Measurements from ENCODE around the gene CHRNB1.
A peak's percentile ranks its signal among the peaks of the same experiment; 100 is the strongest.
"Not testable (repeated sequence)": the region's sequence is repeated elsewhere in the genome, so short reads cannot be mapped to it uniquely, and the experiment has no call there.

Gene CHRNB1

DNA sequence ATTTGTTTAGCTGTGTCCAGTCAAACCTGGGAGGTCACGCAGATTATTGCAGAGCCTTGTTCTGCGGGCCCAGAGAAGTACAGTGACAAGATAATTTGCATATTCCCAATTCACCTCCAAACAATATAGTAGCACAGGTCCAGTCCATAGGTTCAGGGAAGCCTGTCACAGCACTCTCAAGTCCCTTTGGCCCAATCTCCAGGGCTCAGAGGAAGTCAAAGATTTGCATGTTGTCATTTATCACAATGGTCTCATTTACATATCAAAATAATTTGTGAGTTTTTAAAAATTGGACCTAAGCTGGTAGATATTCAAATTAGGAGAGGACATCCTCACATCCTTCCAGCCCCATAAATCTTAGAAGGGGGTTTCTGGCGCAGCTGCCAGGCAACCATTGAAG is 22.6 kb downstream of the CHRNB1 start:
- DNase-seq (ENCODE audit: low read depth) = no peak

DNA sequence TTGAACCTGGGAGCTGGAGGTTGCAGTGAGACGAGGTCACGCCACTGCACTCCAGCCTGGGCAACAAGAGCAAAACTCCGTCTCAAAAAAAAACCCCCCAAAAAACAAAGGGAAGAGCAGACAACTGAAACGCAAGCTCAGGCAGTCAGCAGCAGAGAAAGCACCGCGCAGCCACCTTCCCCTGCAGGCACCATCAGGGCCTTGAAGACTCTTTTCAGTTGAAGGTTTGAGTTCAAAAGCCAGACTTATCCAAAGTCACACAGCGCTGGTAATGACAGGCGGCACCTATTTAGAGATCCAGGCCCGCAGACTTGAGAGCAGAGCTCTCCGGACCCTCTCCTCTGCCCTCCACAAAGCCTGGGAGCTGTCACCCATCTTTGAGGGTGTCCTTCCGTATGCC is 23.4 kb downstream of the CHRNB1 start:
- no peak for DNase-seq (ENCODE audit: low read depth)

DNA sequence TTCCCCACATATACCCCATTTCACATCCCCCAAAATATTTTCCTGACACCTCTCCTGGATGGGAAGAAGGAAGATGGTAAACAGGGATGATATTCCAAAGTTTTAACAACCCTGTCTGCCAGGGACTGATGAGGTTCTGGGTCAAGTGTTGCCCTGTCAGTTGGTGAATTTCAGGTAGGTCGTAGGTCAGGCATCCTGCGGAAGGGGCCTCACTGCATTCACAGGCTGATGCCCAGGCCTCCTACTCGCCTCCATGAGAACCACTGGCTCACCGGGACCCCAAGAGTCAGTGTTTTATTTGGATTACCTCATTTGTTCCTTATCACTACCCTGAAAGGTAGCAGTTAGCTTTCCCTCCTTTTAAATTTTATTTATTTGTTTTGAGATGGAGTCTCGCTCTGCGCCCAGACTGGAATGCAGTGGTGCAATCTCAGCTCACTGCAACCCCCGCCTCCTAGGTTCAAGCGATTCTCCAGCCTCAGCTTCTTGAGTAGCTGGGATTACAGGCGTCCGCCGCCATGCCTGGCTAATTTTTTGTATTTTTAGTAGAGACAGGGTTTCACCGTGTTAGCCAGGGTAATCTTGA is 24.0 kb downstream of the CHRNB1 start:
- DNase-seq (ENCODE audit: low read depth) = no peak

DNA sequence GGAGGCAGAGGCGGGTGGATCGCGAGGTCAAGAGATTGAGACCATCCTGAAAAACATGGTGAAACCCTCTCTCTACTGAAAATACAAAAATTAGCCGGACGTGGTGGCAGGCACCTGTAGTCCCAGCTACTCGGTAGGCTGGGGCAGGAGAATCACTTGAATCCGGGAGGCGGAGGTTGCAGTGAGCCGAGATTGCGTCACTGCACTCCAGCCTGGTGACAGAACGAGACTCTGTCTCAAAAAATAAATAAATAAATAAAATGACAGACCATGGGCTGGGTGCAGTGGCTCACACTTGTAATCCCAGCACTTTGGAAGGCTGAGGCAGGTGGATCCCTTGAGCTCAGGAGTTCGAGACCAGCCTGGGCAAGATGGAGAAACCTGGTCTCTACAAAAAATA is 25.0 kb downstream of the CHRNB1 start:
- DNase-seq (ENCODE audit: low read depth) = not testable (repeated sequence)

DNA sequence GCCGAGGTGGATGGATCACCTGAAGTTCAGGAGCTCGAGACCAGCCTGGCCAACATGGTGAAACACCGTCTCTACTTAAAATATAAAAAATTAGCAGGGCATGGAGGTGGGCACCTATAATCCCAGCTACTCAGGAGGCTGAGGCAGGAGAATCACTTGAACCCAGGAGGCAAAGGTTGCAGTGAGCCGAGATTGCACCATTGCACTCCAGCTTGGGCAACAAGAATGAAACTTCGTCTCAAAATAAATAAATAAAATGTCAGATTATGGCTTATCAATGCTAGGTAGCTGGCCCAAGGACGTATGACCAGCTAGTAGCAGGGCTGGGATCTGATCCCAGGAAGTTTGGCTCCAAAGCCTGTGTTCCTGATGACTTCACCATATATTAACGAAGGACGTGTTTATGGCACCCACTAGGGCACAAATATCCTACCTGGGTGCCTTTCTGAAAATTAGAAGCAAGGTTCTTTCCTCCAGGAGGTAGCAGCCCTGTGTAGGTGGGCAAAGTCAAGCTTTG is 25.7 kb downstream of the CHRNB1 start:
- DNase-seq (ENCODE audit: low read depth) = not testable (repeated sequence)

DNA sequence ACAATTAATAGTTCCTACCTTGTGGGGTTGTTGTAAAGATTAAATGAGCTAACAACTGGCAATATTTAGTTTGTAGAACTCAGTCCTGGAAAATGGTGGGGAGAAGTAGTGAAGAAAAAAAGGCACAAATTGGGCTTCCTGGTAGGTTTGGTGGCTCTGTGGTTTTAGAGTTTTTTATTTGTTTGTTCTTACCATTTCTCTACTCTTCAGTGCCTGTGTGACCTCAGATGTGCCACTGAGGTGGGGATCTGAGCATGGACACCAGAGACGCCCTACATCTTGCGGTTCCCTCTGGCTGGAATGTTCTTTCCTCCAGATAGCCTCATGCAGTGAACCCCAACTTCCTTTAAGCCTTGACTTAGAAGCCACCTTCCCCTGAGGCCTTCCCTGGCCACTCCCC is 26.9 kb downstream of the CHRNB1 start:
- DNase-seq (ENCODE audit: low read depth) = no peak

DNA sequence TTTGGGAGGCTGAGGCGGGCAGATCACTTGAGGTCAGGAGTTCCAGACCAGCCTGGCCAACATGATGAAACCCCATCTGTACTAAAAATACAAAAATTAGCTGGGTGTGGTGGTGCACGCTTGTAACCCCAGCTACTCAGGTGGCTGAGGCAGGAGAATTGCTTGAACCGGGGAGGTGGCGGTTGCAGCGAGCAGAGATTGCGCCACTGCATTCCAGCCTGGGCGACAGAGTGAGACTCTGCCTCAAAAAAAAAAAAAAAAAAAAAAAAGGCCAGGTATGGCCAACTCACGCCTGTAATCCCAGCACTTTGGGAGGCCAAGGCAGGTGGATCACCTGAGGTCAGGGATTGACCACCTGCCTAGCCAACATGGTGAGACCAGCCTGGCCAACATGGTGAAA is 29.9 kb downstream of the CHRNB1 start:
- not testable (repeated sequence) for DNase-seq (ENCODE audit: low read depth)

DNA sequence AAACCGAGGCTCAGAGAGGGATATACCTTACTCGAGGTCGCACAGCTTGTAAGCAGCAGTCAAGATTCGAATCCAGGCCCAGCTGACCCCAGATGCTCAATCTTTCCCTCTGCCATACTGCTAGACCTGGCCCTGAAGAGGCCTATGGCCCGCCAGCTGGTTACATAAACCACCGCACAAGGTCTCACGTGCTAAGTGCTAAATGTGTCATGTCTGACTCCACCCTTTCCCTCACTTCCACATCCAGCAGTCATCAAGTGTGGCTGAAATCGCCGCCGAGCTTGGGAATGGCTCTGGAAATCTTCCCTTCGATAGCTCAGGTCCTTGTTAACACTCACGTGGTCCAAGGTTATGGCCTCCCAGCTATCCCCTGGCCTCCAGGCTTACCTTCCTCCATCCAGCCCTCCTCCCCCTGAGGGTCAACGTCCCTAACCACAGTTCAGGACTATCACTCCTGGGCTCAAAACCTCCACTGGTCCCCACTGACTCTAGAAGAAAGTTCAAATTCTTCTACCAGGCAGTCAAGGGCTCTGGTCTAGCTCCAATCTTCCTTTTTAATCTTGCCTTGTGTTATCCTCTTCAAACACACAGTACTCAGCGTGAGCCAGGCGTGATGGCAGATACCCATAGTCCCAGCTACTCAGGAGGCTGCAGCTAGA is 31.0 kb downstream of the CHRNB1 start:
- DNase-seq (ENCODE audit: low read depth) = no peak

DNA sequence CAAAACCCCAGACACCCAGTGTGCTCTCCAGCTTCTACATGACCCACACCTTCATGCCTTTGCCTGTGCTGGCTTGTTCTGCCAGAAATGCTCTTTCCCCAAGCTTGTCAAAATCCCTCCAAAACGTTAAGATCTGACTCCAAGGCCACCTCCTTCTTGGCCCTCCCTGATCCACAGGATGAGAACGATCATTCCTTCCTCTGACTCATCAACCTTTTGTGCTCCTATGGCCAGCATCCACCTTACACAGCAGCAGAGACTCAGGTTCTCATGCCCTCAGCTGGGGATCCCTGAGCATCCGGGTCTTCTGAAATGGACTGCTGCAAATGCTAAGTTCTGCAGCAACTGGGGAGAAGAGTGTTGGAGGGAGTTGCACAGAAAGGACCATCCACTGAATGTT is 31.6 kb downstream of the CHRNB1 start:
- DNase-seq (ENCODE audit: low read depth) = no peak

DNA sequence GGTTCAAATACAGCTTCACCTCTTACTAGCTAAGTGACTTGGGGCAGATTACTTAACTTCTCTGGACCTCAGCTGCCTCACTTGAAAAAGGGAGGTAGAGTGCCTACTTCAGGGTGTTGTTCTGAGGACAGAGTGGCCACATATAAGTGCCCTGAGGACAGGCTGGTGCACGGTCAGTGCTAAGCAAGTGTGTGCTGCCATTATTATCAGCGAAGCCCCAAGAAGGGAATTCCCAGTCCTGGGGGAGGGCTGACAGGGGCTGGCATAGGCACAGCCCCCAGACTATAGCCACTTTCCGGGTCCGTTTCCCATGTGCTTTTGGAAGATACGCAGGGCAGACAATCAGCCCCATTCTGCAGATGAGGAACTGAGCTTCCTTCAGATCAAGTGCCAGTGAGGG is 32.1 kb downstream of the CHRNB1 start:
- no peak for DNase-seq (ENCODE audit: low read depth)

DNA sequence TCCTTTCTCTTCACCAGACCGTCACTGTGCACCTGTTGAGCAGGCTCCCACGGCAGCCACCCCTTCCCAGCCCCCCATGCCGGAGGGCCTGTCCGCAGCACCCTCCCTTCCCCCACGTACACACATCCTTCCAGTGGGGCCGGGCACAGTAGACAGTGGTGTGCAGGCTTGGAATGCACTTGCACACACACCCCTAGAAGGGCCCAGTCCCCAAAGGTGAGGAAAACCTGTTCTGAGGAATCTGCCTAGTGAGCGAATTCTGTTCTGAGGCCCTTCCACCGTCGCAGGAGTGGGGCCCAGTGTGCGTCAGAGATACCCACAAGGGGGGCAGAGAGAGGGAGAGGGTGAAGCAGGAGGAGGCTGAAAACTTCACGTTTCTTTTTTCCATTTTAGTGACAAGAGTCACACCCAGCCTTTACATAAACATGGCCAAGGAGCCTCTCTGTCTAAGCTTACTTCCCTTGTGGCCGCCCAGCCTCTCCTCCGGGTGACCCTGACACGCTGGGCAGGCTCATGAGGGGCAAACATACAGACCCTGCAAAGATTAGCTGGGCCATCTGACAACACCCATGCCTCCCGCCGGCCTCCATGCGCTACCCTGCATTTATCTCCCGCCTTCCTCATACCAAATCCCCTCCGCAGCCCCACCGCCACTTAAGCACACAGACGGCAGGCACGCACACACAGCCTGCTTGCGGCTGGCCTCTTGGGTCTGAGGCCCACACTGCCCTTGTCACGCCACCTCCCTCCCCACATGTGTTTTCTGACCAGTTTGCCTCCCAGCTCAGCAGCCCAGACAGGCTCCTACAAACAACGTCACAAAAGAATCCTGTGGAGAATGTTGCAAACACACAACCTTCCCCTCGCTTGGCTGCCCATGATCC is 32.8 kb downstream of the CHRNB1 start:
- DNase-seq (ENCODE audit: low read depth) = no peak

DNA sequence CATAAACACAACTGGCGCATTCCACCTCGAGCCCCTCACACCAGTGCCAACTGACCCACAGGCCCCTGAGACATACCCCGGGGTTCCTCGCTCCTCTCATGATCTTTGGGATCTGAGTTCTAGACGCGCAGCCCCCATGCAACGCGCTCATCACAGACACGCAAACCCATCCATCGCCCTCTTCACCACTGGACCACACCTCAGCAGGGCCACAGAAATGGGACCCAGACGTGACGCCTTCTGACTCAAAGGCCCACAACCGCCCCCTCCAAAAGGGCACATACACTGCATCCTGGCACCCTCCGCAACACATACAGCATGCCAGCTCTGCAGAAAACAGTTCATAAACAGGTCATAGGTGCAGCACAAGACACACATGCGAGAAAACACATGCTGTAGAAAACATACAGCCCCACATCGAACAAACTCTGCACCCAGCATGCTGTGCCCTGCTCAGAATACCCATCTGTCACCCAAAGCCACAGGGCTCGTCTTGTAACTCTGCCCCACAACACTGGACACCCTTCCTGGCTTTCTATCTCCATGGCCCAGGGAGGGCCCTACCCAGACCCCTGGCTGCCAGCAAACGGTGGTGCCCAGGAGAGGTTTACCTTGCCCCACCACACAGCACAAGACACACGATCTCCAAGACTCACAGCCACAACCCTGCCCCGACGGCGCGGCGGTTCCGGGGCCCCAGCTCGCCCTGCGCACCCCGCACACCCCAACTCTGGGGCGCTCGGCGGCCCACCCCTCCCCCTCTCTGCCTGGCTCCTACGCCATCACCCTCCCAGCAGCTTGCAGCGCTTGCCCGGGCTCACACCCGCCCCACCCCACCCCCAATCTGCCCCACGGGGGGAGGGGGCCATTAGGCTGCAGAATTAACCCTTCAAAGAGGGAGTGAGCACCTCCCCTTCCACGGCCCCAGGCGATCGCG is 33.7 kb downstream of the CHRNB1 start:
- peak; percentile 54 for DNase-seq (ENCODE audit: low read depth)

DNA sequence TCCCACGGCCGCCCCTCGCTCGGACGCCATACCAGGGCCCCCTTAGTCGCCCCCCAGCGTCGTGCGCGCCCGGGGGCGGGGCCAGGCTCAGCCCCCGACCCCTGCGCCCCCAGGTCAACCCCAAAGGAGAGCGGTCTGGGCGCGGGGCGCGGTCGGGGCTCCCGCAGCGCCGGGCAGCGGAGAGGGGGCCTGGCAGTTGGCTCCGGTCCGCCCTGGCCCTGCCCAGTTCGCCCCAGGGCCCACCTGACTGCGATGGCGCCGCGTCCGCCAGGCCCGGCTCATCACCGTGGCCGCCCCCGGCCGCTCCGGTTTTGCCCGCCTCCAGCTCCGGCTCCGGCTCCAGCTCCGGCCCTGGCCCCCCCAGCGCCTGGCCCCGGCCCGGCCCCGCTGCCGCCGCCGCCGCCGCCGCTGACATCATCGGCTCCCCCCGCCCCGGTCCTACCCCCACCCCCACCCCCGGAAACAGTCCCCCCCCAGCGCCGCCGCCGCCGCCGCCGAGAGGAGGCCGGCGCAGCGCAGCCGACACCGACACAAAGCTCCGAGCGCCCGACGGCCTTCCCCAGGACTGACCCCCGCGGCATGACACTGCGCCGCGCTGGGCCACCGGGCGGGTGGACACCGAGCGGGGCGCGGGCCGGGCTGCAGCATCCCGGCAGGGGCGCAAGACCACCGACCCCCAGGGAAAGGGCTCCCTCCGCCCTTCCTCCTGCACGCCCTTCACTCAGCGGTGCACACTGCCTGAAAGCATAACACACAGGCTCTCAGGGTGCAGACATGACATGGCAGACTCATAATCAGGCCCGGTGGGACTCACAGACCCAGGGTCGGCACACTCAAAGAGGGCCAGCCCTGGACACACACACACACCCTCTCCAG is 34.6 kb downstream of the CHRNB1 start, which contains the start of gene ZBTB4:
Gene ZBTB4, minus strand, starts transcription at position 419 of the 876 bp plus-strand sequence. CDS start 12,830 bp downstream, outside the sequence.
- peak; percentile 65 for DNase-seq (ENCODE audit: low read depth)

DNA sequence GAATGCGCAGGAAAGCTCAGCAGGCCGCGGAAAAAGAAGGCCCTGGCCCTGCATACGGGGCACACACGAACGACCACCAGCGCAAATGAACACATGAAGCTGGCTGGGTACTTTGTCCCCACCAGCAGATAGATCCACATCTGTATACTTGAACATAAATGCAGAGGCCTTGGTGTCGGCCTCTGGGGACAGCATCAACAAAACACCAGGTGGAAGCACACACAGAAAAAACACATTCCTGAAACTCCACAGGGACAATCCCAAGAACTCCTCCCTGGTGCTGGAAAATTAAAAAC is 35.2 kb downstream of the CHRNB1 start:
- no peak for DNase-seq (ENCODE audit: low read depth)

DNA sequence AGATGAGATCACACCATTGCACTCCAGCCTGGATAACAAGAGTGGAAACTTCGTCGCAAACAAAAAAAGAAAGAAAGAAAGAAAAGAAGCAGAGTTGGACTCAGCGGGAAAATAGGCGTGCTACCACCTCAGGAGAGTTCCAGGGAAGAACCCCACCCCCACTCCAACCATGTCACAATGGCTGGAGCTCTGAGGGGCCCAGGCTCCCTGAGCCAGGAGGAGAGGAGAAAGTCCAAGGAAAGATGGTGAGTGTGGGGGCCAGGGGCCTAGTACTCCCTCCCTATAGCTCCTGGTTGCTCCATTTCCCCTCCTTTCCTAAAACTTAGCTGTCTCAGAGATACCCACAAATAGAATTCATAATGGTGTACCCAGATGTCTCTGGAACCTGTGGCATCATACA is 36.4 kb downstream of the CHRNB1 start, which contains the start of gene SLC35G6:
Gene SLC35G6, plus strand, starts transcription at position 172 of the 400 bp plus-strand sequence. Its CDS starts 71 bp downstream, at position 243.
- not testable (repeated sequence) for DNase-seq (ENCODE audit: low read depth)

DNA sequence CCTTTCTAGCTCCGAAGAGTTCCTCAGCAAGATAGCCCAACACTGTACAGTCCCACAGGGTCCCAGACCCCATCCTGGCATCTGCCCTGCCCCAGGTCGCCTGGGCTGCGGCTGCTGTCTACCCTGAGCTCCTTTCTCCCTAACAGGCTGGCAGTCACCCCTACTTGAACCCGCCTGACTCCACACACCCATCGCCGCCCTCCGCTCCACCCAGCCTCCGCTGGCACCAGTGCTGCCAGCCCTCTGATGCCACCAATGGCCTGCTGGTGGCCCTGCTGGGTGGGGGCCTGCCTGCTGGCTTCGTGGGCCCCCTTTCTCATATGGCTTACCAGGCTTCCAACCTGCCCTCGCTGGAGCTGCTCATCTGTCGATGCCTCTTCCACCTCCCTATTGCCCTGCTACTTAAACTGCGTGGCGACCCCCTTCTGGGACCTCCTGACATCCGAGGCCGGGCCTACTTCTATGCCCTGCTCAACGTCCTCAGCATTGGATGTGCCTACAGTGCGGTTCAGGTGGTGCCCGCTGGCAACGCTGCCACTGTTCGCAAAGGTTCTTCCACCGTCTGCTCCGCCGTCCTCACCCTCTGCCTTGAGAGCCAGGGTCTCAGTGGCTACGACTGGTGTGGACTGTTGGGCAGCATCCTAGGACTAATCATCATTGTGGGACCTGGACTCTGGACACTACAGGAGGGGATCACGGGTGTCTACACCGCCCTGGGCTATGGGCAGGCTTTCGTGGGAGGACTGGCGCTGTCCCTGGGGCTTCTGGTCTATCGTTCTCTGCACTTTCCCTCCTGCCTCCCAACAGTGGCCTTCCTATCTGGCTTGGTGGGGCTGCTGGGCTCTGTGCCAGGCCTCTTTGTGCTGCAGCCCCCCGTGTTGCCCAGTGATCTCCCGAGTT is 37.2 kb downstream of the CHRNB1 start:
- not testable (repeated sequence) for DNase-seq (ENCODE audit: low read depth)

DNA sequence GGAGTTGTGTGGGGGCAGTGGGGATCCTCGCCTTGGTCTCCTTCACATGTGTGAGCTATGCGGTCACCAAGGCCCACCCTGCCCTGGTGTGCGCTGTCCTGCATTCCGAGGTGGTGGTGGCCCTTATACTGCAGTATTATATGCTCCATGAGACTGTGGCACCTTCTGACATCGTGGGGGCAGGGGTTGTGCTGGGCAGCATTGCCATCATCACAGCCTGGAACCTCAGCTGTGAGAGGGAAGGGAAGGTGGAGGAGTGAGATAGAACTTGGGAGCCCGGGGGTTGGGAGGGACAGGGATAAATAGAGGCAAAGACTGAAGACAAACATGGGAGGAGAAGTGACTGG is 37.9 kb downstream of the CHRNB1 start:
- DNase-seq (ENCODE audit: low read depth) = not testable (repeated sequence)

DNA sequence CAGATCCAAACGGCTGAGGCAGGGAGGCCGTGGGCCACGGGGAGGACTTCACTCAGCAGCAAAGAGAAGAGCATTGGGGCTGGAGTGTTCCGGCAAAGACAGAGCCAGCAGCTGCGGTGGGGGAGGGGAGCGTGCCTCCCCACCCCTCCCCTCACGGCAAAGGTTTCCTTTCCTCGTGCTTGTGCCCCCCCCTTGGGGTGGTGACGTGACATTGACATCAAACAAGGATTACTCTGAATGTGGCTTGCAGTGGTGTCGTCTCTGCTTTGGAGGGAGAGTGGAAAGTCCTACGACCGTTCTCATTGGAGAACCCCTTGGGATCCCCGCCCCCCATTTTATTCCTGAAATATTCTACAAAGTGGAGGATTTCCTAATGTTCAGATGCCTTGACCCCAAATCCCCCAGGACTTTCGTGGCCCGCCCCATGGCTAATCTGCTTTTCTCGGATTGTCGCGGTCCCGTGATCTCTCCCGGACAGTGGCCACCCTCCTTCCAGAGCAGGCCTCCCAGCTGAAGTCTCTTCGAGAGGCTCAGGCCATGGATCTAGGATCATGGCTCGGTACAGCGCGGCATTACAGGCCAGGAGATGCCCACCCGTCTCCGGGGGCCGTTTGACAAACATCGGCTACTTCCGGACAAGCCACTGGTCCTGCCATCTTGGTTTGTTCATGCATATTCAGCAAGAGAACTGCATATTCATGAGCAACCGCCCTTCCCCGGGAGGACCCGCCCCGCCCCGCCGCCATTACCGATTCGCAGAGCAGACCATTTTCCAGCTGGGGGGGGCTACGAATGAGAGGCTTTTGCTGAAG is 38.6 kb downstream of the CHRNB1 start:
- peak; percentile 88 for DNase-seq (ENCODE audit: low read depth)

Measured in activated T-helper 1 cell treated with Interleukin-2 at 50 U/mL for 16 hours (primary cell).